GM23338 (cell line): ENCODE results near the gene RILP. TPM values are rescaled to one million over a fixed set of nuclear protein-coding genes. Genes with fewer than 3 reads are reported as not detected.
A peak's percentile ranks its signal among the peaks of the same experiment; 100 is the strongest.

Experiments used
- ATAC-seq: fragments of 200-7000 bp; cut with Tn5 transposase; 3 replicates; pipeline ENCODE4 v1.9.1; 2020
- DNase-seq: peaks from one replicate; pipeline ENCODE4 v3.0.0-alpha.2; 2015; ENCODE audit warnings: low spot score
- H2AFZ ChIP-seq: fragments of 200-600 bp; sonication (generic); 2 replicates; pipeline ENCODE4 v1.8.0; 2016; ENCODE audit warnings: antibody characterized with exemption, mild to moderate bottlenecking, moderate library complexity
- H3F3A ChIP-seq: fragments of 200-600 bp; sonication (generic); replicated peaks from 2 replicates; pipeline ENCODE4 v1.8.0; 2017; ENCODE audit warnings: antibody characterized with exemption, mixed run types, low read depth
- H3K27ac ChIP-seq: fragments of 200-600 bp; sonication (generic); 2 replicates; pipeline ENCODE4 v1.6.1; 2016; ENCODE audit warnings: low read depth
- H3K27me3 ChIP-seq: fragments of 200-600 bp; sonication (generic); 2 replicates; pipeline ENCODE4 v1.8.0; 2016; ENCODE audit warnings: mild to moderate bottlenecking, mixed run types, moderate library complexity; ENCODE audit not compliant: insufficient read depth
- H3K36me3 ChIP-seq: fragments of 200-600 bp; sonication (generic); 2 replicates; pipeline ENCODE4 v1.8.0; 2016; ENCODE audit warnings: mild to moderate bottlenecking; ENCODE audit not compliant: insufficient read depth
- H3K4me1 ChIP-seq: fragments of 200-600 bp; sonication (generic); 2 replicates; pipeline ENCODE4 v1.8.0; 2016; ENCODE audit warnings: mild to moderate bottlenecking, moderate library complexity; ENCODE audit not compliant: insufficient read depth
- H3K4me2 ChIP-seq: fragments of 200-600 bp; sonication (generic); 2 replicates; pipeline ENCODE4 v1.7.1; 2017; ENCODE audit warnings: mixed run types
- H3K4me3 ChIP-seq: fragments of 200-600 bp; sonication (generic); 2 replicates; pipeline ENCODE4 v1.6.1; 2016; ENCODE audit warnings: mixed run types
- H3K79me2 ChIP-seq: fragments of 200-600 bp; sonication (generic); replicated peaks from 2 replicates; pipeline ENCODE4 v1.8.0; 2017; ENCODE audit warnings: mild to moderate bottlenecking; ENCODE audit not compliant: insufficient read depth
- H3K9me2 ChIP-seq: fragments of 200-600 bp; sonication (generic); 2 replicates; pipeline ENCODE4 v1.8.0; 2017; ENCODE audit not compliant: insufficient read depth
- H4K20me1 ChIP-seq: fragments of 200-600 bp; sonication (generic); replicated peaks from 2 replicates; pipeline ENCODE4 v1.8.0; 2017; ENCODE audit warnings: mild to moderate bottlenecking; ENCODE audit not compliant: insufficient read depth
- H3K27ac Mint-ChIP-seq: 2 replicates; pipeline ENCODE4 v1.8.0; 2020; ENCODE audit warnings: inconsistent platforms, mild to moderate bottlenecking, moderate library complexity, mixed read lengths
- H3K27me3 Mint-ChIP-seq: 3 replicates; pipeline ENCODE4 v1.8.0; 2022; ENCODE audit warnings: low read depth, mild to moderate bottlenecking, moderate library complexity, mixed read lengths, inconsistent platforms; ENCODE audit not compliant: insufficient read depth, poor library complexity
- H3K36me3 Mint-ChIP-seq: 3 replicates; pipeline ENCODE4 v1.8.0; 2021; ENCODE audit warnings: low read depth, mild to moderate bottlenecking, inconsistent platforms, moderate library complexity, mixed read lengths
- H3K4me1 Mint-ChIP-seq: 3 replicates; pipeline ENCODE4 v1.8.0; 2020; ENCODE audit warnings: mild to moderate bottlenecking, inconsistent platforms, mixed read lengths
- H3K4me3 Mint-ChIP-seq: 3 replicates; pipeline ENCODE4 v1.8.0; 2021; ENCODE audit warnings: moderate library complexity, mild to moderate bottlenecking, inconsistent platforms, mixed read lengths
- H3K9me3 Mint-ChIP-seq: 3 replicates; pipeline ENCODE4 v1.8.0; 2020; ENCODE audit warnings: moderate library complexity, mild to moderate bottlenecking, inconsistent platforms, mixed read lengths
- CREB1 ChIP-seq: fragments of 250-450 bp; sonication (Bioruptor Pico); IDR thresholded peaks from 2 replicates; pipeline ENCODE4 v1.5.0; 2020; ENCODE audit warnings: low read depth, mild to moderate bottlenecking, moderate library complexity
- EZH2 ChIP-seq: fragments of 200-600 bp; sonication (generic); IDR thresholded peaks from one replicate; pipeline ENCODE4 v1.8.0; 2017; ENCODE audit warnings: antibody characterized with exemption, mild to moderate bottlenecking, low read depth; ENCODE audit not compliant: unreplicated experiment
- NANOG ChIP-seq: IDR thresholded peaks from 2 replicates; pipeline ENCODE4 v1.6.1; 2016; ENCODE audit warnings: antibody characterized with exemption, borderline replicate concordance
- POLR2AphosphoS5 ChIP-seq: IDR thresholded peaks from 2 replicates; pipeline ENCODE4 v1.6.1; 2016; ENCODE audit warnings: antibody characterized with exemption, low read depth
- STAT1 ChIP-seq: IDR thresholded peaks from one replicate; pipeline ENCODE4 v1.6.1; 2016; ENCODE audit warnings: antibody characterized with exemption; ENCODE audit not compliant: unreplicated experiment
- ZNF114 ChIP-seq: fragments of 250-450 bp; sonication (Bioruptor Pico); IDR thresholded peaks from 2 replicates; pipeline ENCODE4 v1.5.0; 2020; ENCODE audit warnings: mild to moderate bottlenecking, moderate library complexity
- polyA plus RNA-seq: library from polyadenylated mRNA; unstranded; fragments of >200 nt; fragmentation: Nextera tagmentation; extraction: Ambion mirVana; gene quantifications from 2 replicates; pipeline ENCODE4 v1.2.1, GENCODE V29; 2016
- total RNA-seq: library from RNA; depleted of rRNA; stranded (reverse); fragments of >200 nt; shearing (Covaris generic); gene quantifications from 2 replicates; pipeline ENCODE4 v1.2.3, GENCODE V29; 2014
- TF ChIP-seq, protein P1 (sequence below): fragments of 250-450 bp; sonication (Bioruptor Pico); IDR thresholded peaks from 2 replicates; pipeline ENCODE4 v1.5.0; 2020; ENCODE audit warnings: mild to moderate bottlenecking, moderate library complexity

Gene RILP
- total and polyA plus RNA-seq, 2 experiments from 2014 or later = 9.2 to 10.8 TPM

GRCh38 chr17:1686086-1686485 lies 36.4 kb upstream of the RILP start (continued):
- TF ChIP-seq, protein P1, sequence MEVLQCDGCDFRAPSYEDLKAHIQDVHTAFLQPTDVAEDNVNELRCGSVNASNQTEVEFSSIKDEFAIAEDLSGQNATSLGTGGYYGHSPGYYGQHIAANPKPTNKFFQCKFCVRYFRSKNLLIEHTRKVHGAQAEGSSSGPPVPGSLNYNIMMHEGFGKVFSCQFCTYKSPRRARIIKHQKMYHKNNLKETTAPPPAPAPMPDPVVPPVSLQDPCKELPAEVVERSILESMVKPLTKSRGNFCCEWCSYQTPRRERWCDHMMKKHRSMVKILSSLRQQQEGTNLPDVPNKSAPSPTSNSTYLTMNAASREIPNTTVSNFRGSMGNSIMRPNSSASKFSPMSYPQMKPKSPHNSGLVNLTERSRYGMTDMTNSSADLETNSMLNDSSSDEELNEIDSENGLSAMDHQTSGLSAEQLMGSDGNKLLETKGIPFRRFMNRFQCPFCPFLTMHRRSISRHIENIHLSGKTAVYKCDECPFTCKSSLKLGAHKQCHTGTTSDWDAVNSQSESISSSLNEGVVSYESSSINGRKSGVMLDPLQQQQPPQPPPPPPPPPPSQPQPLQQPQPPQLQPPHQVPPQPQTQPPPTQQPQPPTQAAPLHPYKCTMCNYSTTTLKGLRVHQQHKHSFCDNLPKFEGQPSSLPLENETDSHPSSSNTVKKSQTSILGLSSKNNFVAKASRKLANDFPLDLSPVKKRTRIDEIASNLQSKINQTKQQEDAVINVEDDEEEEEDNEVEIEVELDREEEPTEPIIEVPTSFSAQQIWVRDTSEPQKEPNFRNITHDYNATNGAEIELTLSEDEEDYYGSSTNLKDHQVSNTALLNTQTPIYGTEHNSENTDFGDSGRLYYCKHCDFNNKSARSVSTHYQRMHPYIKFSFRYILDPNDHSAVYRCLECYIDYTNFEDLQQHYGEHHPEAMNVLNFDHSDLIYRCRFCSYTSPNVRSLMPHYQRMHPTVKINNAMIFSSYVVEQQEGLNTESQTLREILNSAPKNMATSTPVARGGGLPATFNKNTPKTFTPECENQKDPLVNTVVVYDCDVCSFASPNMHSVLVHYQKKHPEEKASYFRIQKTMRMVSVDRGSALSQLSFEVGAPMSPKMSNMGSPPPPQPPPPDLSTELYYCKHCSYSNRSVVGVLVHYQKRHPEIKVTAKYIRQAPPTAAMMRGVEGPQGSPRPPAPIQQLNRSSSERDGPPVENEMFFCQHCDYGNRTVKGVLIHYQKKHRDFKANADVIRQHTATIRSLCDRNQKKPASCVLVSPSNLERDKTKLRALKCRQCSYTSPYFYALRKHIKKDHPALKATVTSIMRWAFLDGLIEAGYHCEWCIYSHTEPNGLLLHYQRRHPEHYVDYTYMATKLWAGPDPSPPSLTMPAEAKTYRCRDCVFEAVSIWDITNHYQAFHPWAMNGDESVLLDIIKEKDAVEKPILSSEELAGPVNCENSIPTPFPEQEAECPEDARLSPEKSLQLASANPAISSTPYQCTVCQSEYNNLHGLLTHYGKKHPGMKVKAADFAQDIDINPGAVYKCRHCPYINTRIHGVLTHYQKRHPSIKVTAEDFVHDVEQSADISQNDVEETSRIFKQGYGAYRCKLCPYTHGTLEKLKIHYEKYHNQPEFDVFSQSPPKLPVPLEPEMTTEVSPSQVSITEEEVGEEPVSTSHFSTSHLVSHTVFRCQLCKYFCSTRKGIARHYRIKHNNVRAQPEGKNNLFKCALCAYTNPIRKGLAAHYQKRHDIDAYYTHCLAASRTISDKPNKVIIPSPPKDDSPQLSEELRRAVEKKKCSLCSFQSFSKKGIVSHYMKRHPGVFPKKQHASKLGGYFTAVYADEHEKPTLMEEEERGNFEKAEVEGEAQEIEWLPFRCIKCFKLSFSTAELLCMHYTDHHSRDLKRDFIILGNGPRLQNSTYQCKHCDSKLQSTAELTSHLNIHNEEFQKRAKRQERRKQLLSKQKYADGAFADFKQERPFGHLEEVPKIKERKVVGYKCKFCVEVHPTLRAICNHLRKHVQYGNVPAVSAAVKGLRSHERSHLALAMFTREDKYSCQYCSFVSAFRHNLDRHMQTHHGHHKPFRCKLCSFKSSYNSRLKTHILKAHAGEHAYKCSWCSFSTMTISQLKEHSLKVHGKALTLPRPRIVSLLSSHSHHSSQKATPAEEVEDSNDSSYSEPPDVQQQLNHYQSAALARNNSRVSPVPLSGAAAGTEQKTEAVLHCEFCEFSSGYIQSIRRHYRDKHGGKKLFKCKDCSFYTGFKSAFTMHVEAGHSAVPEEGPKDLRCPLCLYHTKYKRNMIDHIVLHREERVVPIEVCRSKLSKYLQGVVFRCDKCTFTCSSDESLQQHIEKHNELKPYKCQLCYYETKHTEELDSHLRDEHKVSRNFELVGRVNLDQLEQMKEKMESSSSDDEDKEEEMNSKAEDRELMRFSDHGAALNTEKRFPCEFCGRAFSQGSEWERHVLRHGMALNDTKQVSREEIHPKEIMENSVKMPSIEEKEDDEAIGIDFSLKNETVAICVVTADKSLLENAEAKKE = no peak
- TF ChIP-seq STAT1 = no peak
- no peak for TF ChIP-seq ZNF114
- no peak for TF ChIP-seq NANOG
- no peak for TF ChIP-seq EZH2

- H2AFZ ChIP-seq = peak within 1 kb of the TSS; percentile 56; the same call in 1 of the 2 replicates
- peak within 1 kb of the TSS; percentile 86 for H3K4me3 ChIP-seq
- H3K27ac Mint-ChIP-seq = peak within 1 kb of the TSS; percentile 96
- peak within 1 kb of the TSS; percentile 97 for H3K4me2 ChIP-seq
- no peaks in the 10 kb centered on the region for H3K27me3 ChIP-seq
- H3K36me3 Mint-ChIP-seq = peaks cover 54% of the 10 kb centered on the region
- ATAC-seq (peak; percentile 98), DNase-seq (peak; percentile 98)
- H3K27ac ChIP-seq = peak within 1 kb of the TSS; percentile 12
- peaks cover 37% of the 10 kb centered on the region for H3K79me2 ChIP-seq
- no peaks in the 10 kb centered on the region for H3K9me2 ChIP-seq
- H3F3A ChIP-seq = peaks cover 7% of the 10 kb centered on the region; the same call in 1 of the 2 replicates
- H3K27me3 Mint-ChIP-seq = peaks cover 15% of the 10 kb centered on the region
- TF ChIP-seq NANOG = no peak
- TF ChIP-seq POLR2AphosphoS5 = peak; percentile 92
- peak; percentile 70 for TF ChIP-seq CREB1 (CRISPR knock-in tag)
- H3K9me3 Mint-ChIP-seq = peaks cover 9% of the 10 kb centered on the region; the same call in 2 of the 3 replicates
- peaks cover 5% of the 10 kb centered on the region for H3K4me1 ChIP-seq
- peaks cover 39% of the 10 kb centered on the region for H3K36me3 ChIP-seq
- H3K4me3 Mint-ChIP-seq = peak within 1 kb of the TSS; percentile 96
- peaks cover 10% of the 10 kb centered on the region; the same call in 2 of the 3 replicates for H3K4me1 Mint-ChIP-seq
- peaks cover 28% of the 10 kb centered on the region for H4K20me1 ChIP-seq
Observed at GRCh38 chr17:1684378-1685189, 34.9 kb upstream of the RILP start, which contains the start of gene PRPF8. PRPF8 (minus strand) TSS chr17:1684867; CDS start chr17:1684571, 296 bp downstream.
